GM18517 (cell line): Measurements from ENCODE around the gene CD22.
"Not testable (repeated sequence)": the region's sequence is repeated elsewhere in the genome, so short reads cannot be mapped to it uniquely, and the experiment has no call there.

Source experiments
- ATAC-seq: cut with Tn5 transposase; IDR thresholded peaks from one replicate; pipeline ENCODE4 v1.9.1; 2021; ENCODE audit warnings: mild to moderate bottlenecking, moderate library complexity; ENCODE audit not compliant: unreplicated experiment

CD22 gene

DNA sequence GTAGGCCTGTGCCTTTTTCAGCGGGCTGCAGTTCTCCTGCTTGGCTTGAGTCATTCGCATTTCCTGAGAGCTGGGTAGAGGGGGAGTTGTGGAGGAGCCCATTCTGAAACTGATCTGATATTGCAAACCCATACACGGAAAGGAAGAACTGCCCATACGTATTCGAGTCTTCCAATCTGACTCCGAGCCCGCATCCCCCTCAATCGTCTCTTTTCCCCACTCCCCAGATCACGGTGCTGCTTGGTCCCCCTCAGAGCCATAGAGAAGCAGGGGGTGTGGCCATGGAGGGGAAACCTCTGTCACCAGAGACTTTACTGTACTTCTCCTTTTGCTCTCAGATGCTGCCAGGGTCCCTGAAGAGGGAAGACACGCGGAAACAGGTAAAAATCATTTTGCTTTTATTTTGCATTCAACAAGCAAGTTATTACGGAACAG lies at the start of gene CD22:
TSS of gene CD22 (plus strand) at position 337 of the 435 bp plus-strand sequence. CDS start 2,854 bp downstream, outside the sequence.
- no peak for ATAC-seq

DNA sequence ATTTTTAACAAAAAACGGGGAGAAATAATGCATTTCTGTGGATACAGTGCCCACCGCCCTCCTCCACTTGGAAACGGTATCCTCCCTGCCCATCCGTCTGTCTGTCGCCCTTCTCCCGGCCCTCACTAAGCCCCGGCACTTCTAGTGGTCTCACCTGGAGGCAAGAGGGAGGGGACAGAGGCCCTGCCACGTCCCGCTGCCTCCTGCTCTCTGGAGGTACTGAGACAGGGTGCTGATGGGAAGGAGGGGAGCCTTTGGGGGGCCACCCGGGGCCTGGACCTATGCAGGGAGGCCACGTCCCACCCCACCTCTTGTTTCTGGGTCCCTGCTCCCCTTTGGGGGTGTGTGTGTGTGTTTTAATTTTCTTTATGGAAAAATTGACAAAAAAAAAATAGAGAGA lies 49.6 kb upstream of the CD22 start:
- ATAC-seq = no peak

DNA sequence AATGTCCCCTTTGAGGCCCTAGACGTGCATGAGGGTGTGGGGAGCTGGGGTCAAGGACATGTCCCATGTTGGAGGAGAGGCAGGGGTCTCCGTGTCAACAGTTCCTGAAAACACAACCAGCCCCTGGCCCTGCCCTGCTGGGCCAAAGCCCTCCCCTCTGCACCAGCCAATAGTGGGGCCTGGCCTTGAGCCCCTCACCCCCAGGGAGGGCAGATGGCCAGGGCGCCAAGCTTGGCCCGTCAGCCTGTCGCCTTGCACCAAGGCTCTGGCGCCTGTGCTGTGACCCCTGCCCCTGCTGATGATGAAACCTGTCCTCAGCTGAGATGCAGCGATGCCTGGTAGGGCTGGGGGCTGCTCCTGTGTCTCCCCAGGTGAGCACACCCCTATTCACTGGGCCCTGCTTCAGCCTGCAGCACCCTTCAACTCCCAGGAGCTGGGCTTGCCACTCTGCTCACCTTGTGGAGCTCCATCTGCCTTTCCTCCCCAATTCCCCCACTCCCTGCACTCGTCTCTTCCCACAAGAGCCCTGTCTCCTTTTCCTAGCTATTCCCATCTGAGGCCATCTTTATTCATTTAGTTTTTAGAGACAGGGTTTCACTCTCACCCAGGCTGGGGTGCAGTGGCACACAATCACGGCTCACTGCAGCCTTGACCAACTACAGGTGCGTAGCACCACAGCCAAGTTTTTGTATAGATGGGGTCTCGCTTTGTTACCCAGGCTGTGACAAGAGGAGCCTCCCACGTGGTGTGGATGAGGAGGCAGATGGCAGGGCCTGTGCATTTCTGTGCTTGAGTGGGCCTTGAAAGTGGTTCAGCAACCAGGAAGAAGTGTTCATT lies 48.8 kb upstream of the CD22 start:
- ATAC-seq = no peak

DNA sequence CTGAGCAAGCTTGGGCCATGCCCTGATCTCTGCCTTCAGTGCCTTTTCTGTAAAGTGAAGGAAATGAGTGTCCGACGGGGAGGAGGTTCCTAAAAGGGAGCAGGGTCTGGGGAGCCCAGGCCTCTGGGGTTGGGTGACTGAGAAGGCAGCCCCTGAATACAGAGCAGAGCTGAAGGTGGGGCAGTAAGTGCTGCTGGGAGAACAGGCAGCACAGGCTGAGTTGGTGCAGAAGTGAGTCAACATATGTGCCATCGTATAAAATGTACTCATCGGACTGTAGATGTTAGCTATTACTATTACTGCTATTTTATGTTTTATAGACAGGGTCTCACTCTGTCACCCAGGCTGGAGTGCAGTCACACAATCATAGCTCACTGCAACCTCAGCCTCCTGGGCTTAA lies 47.7 kb upstream of the CD22 start:
- ATAC-seq = no peak

DNA sequence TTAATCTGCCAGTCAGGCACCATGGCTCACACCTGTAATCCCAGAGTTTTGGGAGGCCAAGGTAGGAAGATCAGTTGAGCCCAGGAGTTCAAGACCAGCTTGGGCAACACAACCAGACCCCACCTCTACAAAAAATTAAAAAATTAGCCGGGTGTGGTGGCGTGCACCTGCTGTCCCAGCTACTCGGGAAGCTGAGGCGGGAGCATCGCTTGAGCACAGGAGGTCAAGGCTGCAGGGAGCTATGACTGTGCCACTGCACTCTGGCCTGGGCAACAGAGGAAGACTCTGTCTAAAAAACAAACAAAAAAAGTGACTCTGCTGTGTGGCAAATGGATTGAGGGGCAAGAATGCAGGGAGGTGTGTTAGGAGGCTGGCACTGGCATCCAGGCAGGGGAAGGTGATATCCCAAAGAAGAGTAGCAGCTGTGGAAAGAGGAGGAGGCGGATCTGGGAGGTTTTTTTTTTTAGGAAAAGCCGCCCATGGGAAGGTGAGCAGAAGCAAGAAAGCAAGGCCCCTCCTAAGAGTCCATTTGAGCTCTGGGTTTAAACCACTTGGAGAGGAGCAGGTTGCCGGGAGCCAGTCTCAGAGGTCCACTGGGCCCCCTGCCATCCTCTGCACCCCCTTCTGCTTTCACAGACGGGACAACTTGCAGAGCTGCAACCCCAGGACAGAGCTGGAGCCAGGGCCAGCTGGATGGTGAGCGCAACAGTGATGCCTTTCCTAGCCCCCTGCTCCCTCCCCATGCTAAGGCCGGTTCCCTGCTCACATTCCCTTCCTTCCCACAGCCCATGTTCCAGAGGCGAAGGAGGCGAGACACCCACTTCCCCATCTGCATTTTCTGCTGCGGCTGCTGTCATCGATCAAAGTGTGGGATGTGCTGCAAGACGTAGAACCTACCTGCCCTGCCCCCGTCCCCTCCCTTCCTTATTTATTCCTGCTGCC lies 44.6 kb upstream of the CD22 start:
- ATAC-seq = no peak

DNA sequence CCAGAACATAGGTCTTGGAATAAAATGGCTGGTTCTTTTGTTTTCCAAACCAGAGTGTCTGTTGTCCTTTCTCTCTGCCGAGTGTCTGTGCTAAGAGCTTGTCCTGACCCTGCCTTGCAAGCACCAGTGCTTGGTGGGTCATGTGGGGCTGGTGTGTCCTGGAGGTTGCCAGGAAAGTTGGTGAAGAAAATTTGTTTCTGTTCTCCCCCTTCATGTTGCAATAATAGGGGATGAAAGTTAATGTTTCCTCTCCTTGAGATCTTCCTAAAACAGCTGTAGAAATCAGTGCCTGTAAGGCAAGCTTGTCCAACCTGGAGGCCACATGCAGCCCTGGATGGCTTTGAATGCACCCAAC lies 43.9 kb upstream of the CD22 start:
- ATAC-seq = no peak

DNA sequence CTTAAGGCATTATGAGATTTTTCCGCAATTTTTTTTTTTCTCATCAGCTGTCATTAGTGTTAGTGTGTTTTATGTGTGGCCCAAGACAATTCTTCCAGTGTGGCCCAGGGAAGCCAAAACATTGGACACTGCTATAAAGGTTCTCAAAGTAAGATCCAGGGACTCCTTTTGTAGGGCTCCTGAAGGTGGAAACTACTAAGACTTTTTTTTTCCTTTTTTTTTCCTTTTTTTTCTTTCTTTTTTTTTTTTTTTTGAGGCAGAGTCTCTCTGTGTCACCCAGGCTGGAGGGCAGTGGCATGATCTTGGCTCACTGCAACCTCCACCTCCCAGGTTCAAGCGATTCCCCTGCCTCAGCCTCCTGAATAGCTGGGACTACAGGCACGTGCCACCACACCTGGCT lies 43.5 kb upstream of the CD22 start:
- not testable (repeated sequence) for ATAC-seq

DNA sequence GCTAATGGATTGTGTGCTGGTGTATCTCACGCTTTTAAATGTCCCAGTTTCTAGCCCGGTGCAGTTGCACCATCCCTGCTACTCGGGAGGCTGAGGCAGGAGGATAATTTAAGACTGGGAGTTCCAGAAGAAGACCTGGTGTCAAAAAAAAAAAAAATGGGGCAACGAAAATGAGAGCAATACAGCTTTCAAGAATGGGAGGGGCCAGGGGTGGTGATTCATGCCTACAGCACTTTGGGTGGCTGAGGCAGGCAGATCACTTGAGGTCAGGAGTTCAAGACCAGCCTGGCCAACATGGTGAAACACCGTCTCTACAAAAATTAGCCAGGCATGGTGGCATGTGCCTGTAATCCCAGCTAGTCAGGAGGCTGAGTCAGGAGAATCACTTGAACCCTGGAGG lies 42.9 kb upstream of the CD22 start:
- ATAC-seq = not testable (repeated sequence)

DNA sequence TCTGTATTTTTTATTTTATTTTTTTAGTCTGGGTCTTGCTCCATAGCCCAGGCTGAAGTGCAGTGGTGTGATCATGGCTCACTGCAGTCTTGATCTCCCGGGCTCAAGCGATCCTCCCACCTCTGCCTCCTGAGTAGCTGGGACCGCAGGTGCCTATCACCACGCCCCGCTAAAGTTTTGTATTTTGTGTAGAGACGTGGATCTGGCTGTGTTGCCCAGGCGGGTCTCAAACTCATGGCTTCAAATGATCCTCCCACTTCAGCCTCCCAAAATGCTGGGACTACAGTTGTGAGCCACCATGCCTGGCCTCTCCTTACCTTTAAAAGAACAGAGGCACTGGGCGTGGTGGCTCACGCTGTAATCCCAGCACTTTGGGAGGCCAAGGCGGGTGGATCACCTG lies 41.3 kb upstream of the CD22 start:
- ATAC-seq = no peak

DNA sequence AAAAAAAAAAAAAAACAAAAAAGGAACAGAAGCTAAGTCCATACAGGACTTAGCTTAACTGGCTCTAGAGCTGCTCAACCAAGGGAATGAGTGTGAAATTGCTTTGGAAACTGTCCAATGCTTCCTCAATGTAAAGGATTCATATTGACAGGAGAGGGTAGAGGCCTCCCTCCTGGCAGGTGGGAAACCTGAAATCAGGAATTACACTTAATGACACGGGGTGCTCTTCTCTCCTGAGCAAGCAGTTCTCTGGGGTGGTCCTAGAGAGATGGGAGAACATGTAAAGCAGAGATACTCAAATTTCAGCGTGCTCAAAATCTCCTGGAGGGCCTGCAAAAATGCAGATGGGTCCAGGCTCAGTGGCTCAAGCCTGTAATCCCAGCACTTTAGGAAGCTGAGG lies 40.7 kb upstream of the CD22 start:
- ATAC-seq = no peak

DNA sequence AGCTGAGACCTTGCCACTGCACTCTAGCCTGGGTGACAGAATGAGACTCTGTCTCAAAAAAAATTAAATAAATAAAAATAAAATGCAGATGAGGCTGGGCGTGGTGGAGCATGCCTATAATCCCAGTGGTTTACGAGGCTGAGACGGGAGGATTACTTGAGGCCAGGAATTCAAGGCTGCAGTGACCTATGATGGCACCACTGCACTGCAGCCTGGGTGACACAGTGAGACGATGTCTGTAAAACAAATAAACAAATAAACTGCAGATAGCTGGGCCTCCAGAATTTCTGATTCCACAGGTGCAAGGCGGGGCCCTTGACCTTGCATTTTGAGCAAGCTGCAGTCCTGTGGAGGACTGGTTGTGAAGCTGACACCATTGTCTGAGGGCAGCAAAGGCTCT lies 40.1 kb upstream of the CD22 start:
- ATAC-seq = no peak

DNA sequence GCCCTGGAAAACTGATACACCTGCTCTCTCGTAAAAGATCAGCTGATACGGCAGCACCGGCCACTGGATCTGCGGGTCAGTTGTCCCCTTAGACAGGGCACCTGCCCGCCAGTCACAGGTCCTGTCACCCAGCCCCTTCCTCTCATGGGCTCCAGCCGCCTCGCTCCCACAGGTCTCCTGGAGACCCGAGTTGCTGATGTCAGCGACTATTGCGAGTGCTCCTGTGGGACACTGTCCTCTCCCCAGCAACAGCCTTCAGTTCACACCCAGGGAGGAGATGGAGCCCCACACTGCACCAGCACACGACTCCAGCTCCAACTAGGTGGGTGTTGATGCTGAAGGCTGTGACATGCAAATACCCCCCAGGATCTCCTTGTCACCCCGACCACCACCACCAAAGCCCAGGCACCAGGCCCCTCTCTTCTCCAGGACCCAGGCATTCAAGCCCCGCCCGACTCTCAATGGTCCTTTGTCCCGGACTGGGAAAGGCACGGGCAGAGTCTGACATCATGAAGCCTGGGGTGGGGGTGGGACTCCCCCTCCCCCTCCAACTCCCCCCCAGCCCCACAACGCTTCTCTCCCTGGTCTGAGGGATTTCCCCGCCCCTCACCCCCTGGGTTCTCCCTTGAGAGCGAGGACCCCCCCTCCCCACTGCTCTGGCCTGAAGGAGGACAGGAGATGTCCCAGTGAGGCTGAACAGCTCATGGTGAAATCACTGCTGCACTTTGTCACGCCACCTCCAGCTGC lies 38.4 kb upstream of the CD22 start:
- ATAC-seq = no peak

DNA sequence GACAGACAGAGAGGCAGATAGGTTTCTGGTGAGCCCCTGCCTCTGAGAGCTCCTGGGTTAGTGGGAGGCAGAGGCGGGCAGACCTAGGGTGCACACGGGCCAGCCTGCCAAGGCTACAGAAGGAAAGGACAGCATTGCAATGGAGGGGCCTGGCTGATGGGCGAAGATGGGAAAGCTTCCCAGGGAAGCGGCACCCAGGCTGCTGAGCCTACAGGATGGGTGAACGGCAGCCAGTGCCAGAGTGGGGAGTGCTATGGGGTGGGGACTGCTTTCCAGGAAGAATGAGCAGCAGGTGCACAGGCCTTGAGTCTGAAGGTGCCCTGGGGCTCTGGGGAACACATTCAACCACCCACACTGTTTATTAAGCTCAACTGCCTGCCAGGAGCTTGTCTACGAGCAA lies 37.7 kb upstream of the CD22 start:
- no peak for ATAC-seq

DNA sequence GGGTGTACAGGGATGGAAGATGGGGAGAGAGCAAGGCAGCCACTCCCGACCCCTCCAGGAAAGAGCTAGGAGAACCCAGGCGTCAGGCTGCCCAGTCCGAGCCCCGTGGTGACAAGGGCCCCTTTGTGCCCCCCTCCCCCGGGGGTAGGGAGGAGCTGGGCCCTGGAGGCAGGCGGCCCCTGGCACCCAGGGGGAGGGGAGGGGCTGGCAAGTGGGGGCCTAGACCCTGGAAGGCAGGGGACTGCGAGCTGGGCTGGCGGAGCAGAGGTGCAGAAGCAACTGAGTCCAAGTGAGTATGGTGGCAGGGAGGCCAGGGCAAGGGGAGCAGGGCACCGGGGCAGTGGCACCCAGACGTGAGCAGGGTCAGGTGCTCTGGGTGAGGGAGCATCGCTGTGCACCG lies 37.1 kb upstream of the CD22 start, which contains the start of gene MAG:
TSS of gene MAG (plus strand) at position 246 of the 400 bp plus-strand sequence. CDS start 3,248 bp downstream, outside the sequence.
- ATAC-seq = no peak

DNA sequence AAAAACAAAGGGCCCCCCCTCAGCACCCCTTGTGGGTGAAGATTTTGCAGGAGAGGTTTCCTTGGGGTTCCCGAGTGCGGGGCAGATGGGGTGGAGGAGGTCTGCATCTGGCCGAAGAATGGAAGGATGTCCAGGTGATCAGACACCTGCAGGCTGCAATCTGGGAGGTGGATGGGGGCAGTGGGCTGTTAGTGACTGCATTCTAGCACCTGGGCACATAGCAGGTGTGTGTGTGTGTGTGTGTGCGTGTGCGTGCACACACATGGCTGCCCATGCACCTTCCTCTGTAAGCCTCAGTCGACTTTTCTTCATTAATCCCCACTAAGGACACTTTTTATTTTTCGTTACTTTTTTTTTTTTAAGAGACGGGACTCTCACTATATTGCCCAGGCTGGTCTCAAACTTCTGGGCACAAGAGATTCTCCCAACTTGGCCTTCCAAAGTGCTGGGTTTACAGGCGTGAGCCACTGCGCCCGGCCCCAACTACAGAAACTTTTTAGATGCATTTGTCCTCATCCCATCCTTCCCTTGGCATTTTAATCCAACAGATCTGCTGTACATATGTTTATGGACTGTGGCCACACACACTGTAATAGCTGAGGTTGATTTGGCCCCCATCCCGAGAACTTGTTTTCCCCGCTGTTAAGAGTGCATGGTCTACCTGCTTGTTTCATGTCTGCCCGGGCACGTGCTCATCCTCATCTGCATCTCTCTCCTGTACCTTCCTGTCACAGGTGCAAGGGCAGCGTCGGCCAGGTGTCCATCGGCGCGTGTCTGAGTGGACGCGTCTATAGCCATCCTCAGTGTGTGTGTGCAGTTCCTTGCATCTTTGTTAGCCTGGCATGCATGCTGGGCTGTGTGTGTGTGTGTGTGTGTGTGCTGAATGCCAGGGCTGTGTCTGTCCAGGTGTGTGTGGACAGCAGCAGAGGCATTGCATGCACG lies 36.3 kb upstream of the CD22 start:
- ATAC-seq = no peak

DNA sequence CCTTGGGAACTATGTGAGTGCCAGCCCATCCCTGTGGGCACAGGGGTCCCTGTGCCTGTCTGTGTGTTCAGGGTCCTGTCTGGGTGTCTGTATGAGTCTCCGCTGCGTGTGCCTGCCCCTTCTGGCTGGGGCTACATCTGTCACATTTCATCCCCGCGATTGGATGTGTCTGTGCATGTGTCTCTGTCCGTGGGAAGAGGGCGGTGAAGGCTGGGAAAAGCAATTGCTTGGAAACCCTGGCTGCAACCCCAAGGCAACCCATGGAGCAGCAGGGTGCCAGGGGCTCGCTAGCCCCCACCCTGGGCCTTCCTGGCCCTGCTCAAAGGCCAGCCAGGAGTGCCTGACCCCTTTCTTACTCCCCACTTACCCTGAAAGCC lies 35.6 kb upstream of the CD22 start:
- ATAC-seq = no peak

DNA sequence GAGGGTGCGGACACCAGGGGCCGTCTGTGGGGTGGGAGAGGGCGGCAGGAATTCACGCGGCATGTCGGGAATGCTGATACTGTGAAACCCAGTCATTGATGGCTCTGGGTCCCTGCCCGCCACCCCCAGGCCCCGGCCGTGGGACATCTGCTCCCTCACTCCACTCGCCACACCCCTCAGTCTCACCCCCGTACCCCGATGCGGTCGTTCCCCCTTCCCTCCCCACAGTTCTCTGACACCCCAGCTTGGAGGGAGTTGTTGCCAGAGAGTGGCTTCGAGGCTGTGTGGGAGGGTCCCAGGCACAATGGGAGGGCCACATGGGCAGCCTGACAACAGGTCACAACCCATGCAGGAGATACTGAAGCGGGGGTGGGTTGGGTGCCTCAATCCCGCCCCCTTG lies 35.2 kb upstream of the CD22 start:
- no peak for ATAC-seq

DNA sequence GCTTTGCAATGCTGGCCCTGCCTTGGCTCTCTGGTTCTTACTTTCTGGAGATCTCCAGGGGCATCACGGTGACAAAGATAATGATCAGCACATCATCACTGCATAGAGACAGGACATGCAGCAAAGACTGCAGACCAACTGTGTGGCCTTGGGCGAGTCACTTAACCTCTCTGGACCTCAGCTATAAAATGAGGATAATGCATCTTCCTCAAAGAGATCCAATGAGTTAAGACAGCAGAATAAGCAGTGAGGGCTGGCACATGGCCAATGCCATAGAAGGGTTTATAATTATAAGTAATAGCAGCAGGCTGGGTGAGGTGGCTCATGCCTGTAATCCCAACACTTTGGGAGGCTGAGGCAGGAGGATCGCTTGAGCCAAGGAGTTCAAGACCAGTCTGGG lies 34.7 kb upstream of the CD22 start:
- no peak for ATAC-seq

DNA sequence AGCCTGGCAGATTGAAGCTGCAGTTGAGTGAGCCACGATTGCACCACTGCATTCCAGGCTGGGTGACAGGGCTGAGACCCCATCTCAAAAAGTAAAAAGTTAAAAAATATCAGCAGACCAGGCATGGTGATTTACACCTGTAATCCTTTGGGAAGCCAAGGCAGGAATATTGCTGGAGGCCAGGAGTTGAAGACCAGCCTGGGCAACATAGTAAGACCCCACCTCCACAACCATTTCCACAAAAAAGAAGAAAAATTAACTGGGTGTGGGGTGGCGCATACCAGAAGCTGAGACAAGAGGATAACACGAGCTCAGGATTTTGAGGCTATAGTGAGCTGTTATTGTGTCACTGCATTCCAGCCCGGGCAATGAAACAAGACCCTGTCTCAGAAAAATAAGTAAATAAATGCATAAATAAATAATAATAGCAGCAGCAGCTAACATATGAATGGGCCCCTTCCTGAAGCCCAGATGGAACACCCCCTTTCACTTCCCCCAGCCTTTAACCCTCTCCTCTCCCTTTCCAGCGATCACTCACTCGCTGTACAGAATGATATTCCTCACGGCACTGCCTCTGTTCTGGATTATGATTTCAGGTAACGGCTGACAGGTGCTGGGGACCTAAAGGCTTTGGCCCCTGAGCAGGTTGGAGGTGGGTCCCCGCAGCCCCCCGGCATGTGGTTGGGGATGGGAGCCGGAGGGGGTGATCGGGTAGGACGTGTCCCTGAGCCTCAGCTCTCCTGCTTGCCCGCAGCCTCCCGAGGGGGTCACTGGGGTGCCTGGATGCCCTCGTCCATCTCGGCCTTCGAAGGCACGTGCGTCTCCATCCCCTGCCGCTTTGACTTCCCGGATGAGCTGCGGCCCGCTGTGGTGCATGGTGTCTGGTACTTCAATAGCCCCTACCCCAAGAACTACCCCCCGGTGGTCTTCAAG lies 33.9 kb upstream of the CD22 start:
- ATAC-seq = no peak
